ENCODE measurements around the gene SYNPO2L.

The SYNPO2L gene

GRCh38 chr10:73614720-73615119 is 41.1 kb downstream of the SYNPO2L start:
- no peak for DNase-seq

GRCh38 chr10:73609116-73609515 is 46.7 kb downstream of the SYNPO2L start:
- DNase-seq, result no peak

DNA sequence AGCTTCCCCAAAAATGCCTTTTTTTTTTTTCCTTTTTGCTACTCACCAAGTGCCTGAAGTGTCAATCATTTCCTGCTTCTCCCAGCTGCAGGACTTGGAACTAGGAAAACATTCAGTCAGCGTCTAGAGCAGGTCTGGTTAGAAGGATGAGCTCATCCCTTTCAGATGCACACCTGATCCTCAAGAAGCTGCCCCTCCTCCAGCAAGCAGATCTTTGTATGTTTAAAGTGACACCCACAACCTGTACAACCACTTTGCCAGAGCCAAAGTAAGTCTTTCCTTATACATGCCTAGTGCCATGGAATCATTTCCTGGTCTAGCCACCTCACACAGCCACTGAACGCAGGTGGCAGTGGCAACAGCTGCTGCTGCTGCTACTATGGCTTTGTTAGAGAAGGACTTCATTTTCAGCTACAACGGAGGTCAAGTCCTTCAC is 54.3 kb downstream of the SYNPO2L start:
- DNase-seq, result peak in 1 of 2 experiments; percentile 2

- no peak for DNase-seq
Measured at GRCh38 chr10:73597346-73597745, 58.5 kb downstream of the SYNPO2L start.

Data from NCI-H526 (cell line).